Osteoblast (primary cell): ENCODE results near the gene RBKS. TPM values are rescaled to one million over a fixed set of nuclear protein-coding genes. Genes with fewer than 3 reads are reported as not detected.

ENCODE experiments used
- DNase-seq: peaks from one replicate; pipeline ENCODE4 v3.0.0; 2011; ENCODE audit warnings: low spot score, mixed read lengths; ENCODE audit not compliant: insufficient read length; ENCODE audit errors: missing footprints
- H2AFZ ChIP-seq: 2 replicates; pipeline ENCODE4 v1.6.0; 2011; ENCODE audit warnings: mild to moderate bottlenecking, low read length
- H3K27ac ChIP-seq: 2 replicates; pipeline ENCODE4 v1.5.1; 2011; ENCODE audit warnings: mild to moderate bottlenecking, low read depth, low read length, moderate library complexity
- H3K27me3 ChIP-seq: 2 replicates; pipeline ENCODE4 v1.6.0; 2012; ENCODE audit warnings: mild to moderate bottlenecking, control low read depth, inconsistent platforms, low read length, moderate library complexity; ENCODE audit not compliant: insufficient read depth
- H3K36me3 ChIP-seq: 2 replicates; pipeline ENCODE4 v1.5.1; 2011; ENCODE audit warnings: mild to moderate bottlenecking, low read length, control low read depth, moderate library complexity; ENCODE audit not compliant: insufficient read depth
- H3K4me1 ChIP-seq: 2 replicates; pipeline ENCODE4 v1.5.1; 2011; ENCODE audit warnings: mild to moderate bottlenecking, low read length, control low read depth, moderate library complexity; ENCODE audit not compliant: insufficient read depth
- H3K4me2 ChIP-seq: 2 replicates; pipeline ENCODE4 v1.6.0; 2011; ENCODE audit warnings: mild to moderate bottlenecking, low read length; ENCODE audit not compliant: insufficient read depth
- H3K4me3 ChIP-seq: fragments of 200-600 bp; sonication (generic); 3 replicates; pipeline ENCODE4 v1.5.1; 2012; ENCODE audit warnings: mild to moderate bottlenecking, low read length, inconsistent platforms; ENCODE audit not compliant: insufficient read depth
- H3K79me2 ChIP-seq: 2 replicates; pipeline ENCODE4 v1.6.0; 2012; ENCODE audit warnings: mild to moderate bottlenecking, low read length, control low read depth, inconsistent platforms; ENCODE audit not compliant: insufficient read depth
- H3K9me3 ChIP-seq: 2 replicates; pipeline ENCODE4 v1.5.1; 2011; ENCODE audit warnings: low read depth, low read length, control low read depth
- H4K20me1 ChIP-seq: 2 replicates; pipeline ENCODE4 v1.6.0; 2012; ENCODE audit warnings: mild to moderate bottlenecking, low read length, control low read depth; ENCODE audit not compliant: insufficient read depth
- CTCF ChIP-seq: IDR thresholded peaks from 2 replicates; pipeline ENCODE4 v1.5.1; 2011; ENCODE audit warnings: mild to moderate bottlenecking, low read depth, low read length, moderate library complexity; ENCODE audit errors: extremely low read depth
- total RNA-seq: library from RNA; depleted of rRNA; stranded (reverse); fragments of >200 nt; gene quantifications from 2 replicates; pipeline ENCODE4 v1.2.3, GENCODE V29; 2012

The RBKS gene
- total RNA-seq, result 1.1 and 2.1 TPM in 2 replicates

GRCh38 chr2:27890146-27890923 is at the start of gene RBKS, which contains the start of gene BABAM2:
Gene RBKS (minus strand): TSS chr2:27890387. CDS start chr2:27890345, 42 bp downstream.
Gene BABAM2 (plus strand): TSS chr2:27890729. CDS start chr2:27894557, 3,828 bp downstream.
- no peaks in the 10 kb centered on the region for H4K20me1 ChIP-seq

GRCh38 chr2:27935026-27935425 is 44.8 kb upstream of the RBKS start:
- no peaks in the 10 kb centered on the region for H3K9me3 ChIP-seq
- no peak overlapping the region for H3K27ac ChIP-seq
- H3K4me2 ChIP-seq, result no peak overlapping the region
- no peak for TF ChIP-seq CTCF
- H3K36me3 ChIP-seq, result peaks cover 5% of the 10 kb centered on the region
- no peak for DNase-seq
- no peak overlapping the region for H3K4me3 ChIP-seq
- no peaks in the 10 kb centered on the region for H3K27me3 ChIP-seq
- H3K4me1 ChIP-seq, result peaks cover 3% of the 10 kb centered on the region
- no peaks in the 10 kb centered on the region for H3K79me2 ChIP-seq
- H4K20me1 ChIP-seq, result no peaks in the 10 kb centered on the region
- H2AFZ ChIP-seq, result no peak overlapping the region

More at GRCh38 chr2:27890146-27890923, at the start of gene RBKS, which contains the start of gene BABAM2:
- peaks cover 41% of the 10 kb centered on the region for H3K79me2 ChIP-seq
- H3K9me3 ChIP-seq, result no peaks in the 10 kb centered on the region
- H3K27ac ChIP-seq, result peak within 1 kb of the TSS; percentile 99
- peaks cover 3% of the 10 kb centered on the region for H3K36me3 ChIP-seq
- H3K4me2 ChIP-seq, result peak within 1 kb of the TSS; percentile 83
- peaks cover 32% of the 10 kb centered on the region for H3K4me1 ChIP-seq
- H3K4me3 ChIP-seq, result peak within 1 kb of the TSS; percentile 89
- H3K27me3 ChIP-seq, result no peaks in the 10 kb centered on the region
- peak within 1 kb of the TSS; percentile 87 for H2AFZ ChIP-seq
- no peak for TF ChIP-seq CTCF
- peak; percentile 97 for DNase-seq

- TF ChIP-seq CTCF, result no peak
- peaks cover 3% of the 10 kb centered on the region for H3K4me1 ChIP-seq
- no peaks in the 10 kb centered on the region for H4K20me1 ChIP-seq
- H3K27me3 ChIP-seq, result no peaks in the 10 kb centered on the region
- peaks cover 5% of the 10 kb centered on the region for H3K36me3 ChIP-seq
- H3K4me2 ChIP-seq, result peak overlapping the region; percentile 10
- H3K4me3 ChIP-seq, result no peak overlapping the region
- H3K9me3 ChIP-seq, result no peaks in the 10 kb centered on the region
- H3K27ac ChIP-seq, result no peak overlapping the region
- no peaks in the 10 kb centered on the region for H3K79me2 ChIP-seq
- DNase-seq, result no peak
- H2AFZ ChIP-seq, result no peak overlapping the region
Observed at GRCh38 chr2:27932396-27932795, 42.2 kb upstream of the RBKS start.

- H3K4me2 ChIP-seq, result no peak overlapping the region
- no peak overlapping the region for H3K4me3 ChIP-seq
- no peak for DNase-seq
- H3K4me1 ChIP-seq, result peaks cover 3% of the 10 kb centered on the region
- TF ChIP-seq CTCF, result no peak
- no peaks in the 10 kb centered on the region for H4K20me1 ChIP-seq
- peaks cover 5% of the 10 kb centered on the region for H3K36me3 ChIP-seq
- H3K27ac ChIP-seq, result no peak overlapping the region
- H2AFZ ChIP-seq, result no peak overlapping the region
- H3K79me2 ChIP-seq, result no peaks in the 10 kb centered on the region
- H3K27me3 ChIP-seq, result no peaks in the 10 kb centered on the region
- H3K9me3 ChIP-seq, result no peaks in the 10 kb centered on the region
Observed at GRCh38 chr2:27931361-27931950, 41.3 kb upstream of the RBKS start.
